GM19043 (cell line): ENCODE results near the gene THADA.

Source experiments
- ATAC-seq: cut with Tn5 transposase; IDR thresholded peaks from one replicate; pipeline ENCODE4 v1.9.1; 2021; ENCODE audit warnings: low read depth; ENCODE audit not compliant: unreplicated experiment

Gene THADA

GRCh38 chr2:43361286-43361685 is 234.6 kb downstream of the THADA start:
- no peak for ATAC-seq

- ATAC-seq, result no peak
Observed at GRCh38 chr2:43360137-43360536, 235.7 kb downstream of the THADA start.

- no peak for ATAC-seq
Observed at GRCh38 chr2:43358410-43359201, 237.2 kb downstream of the THADA start.

DNA sequence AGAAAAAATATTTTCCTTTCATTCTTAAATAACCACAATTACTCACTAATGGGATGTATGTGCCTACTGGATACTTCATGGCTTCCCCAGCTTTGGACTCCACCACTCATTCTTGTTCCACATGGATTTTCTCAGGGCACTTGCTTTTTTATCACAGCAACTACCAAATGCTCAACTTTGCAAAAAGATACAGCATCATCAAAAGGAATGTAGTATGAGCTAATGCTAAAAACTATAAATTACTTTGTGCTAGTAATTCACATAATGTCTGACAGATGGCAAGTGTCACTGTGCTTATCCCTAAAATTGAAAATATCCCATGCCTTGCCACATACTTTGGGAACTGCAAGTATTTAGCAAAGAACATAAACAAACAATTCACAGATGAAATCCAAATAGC is 239.1 kb downstream of the THADA start:
- no peak for ATAC-seq

- no peak for ATAC-seq
Observed at GRCh38 chr2:43355399-43355798, 240.4 kb downstream of the THADA start.

DNA sequence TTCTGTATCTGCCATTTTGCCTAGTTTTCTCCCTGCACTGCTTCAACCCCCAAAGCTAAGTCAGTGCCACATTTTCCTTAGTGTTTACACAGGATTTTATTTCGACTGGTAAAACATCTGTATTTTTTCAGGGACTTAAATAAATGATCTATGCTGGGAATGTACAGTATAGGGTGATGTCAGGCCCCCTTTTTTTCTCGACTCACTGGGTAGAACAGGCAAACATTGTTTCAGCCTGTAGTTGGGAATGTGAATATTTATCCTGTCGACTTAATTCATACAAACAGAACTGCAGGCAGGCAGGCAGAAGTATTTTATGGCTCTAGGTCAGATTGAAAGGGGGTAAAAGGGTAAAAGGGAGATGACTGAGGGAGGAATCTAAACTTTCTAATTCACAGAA is 245.9 kb downstream of the THADA start:
- no peak for ATAC-seq

DNA sequence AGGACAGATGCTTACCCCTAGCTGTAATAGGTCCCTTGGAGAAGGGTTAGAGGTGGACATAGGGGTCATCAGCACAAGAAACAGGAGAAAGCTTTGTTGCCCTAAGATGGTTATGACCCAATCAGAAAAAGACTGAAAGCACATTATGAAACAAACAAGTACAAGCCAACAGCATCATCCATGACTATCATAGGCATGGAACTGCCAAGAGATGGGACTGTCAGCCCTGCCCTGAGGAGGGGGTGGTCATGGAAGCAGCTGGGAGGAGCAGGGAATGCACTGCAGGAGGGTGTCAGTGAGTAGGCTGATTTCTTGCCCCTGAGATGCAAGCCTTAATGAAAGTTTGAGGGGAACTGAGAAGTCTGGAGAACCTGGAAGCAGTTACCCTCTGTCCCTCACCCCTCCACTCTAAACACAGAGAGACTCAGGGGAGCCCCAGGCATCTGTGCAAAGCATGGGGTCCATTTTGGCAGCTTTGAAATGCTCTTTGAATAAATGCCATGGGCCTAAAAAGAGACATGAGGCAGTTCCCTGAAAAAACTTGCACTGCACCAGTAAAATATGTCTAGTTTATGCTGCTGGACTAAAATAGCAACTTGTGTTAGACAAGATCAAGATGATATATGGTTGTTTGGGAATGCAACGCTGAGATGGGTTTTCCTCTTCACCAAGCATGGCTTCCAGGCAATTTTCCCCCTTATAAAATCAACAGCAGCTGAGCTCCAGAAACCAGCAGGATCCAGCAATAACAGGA is 246.8 kb downstream of the THADA start:
- no peak for ATAC-seq

- no peak for ATAC-seq
Observed at GRCh38 chr2:43347746-43348145, 248.1 kb downstream of the THADA start.

GRCh38 chr2:43346602-43347567 is 249.0 kb downstream of the THADA start:
- no peak for ATAC-seq

DNA sequence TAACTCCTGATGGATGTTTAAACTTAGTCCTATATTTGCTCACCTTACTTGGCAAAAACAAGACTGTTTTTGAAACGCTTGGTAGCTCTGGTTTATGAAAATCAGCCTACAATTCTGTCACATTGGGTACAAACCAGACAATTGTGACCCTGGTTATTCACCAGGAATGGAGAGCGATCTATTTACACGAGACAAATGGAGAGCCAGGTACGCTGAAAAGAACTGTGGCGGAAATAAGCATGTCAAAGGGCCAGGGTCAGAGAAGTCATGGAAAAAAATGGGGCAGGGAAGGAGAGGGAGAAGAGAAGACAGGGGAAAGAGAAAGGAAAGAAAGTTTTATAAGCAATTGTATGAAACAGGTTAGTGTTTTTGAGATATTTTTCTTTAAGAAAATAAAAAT is 250.0 kb downstream of the THADA start:
- ATAC-seq, result no peak

- ATAC-seq, result no peak
Observed at GRCh38 chr2:43345391-43345813, 250.4 kb downstream of the THADA start.

DNA sequence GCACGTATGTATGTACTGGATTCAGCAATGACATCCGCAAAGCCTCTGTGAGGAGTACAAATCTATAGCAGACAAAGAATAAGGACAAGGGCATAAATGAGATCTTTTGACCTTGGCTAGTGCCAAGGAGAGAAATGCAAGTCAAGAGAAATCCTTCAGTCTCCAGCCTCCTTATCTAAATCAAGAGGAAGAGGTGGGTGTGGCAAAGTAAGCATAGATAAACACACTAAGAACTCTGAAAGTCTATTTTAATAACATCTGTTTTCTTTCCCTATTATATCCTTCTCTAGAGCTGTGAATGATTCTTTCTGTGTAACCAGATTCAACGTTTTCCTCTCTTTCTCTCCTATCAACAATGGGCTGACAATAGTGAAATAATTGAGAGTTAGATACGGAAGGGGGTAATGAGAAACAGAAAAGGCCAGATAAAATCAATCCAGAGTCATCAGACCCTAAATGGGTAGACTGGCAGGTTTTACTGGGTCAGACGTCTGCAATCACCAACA is 250.9 kb downstream of the THADA start:
- ATAC-seq, result no peak

DNA sequence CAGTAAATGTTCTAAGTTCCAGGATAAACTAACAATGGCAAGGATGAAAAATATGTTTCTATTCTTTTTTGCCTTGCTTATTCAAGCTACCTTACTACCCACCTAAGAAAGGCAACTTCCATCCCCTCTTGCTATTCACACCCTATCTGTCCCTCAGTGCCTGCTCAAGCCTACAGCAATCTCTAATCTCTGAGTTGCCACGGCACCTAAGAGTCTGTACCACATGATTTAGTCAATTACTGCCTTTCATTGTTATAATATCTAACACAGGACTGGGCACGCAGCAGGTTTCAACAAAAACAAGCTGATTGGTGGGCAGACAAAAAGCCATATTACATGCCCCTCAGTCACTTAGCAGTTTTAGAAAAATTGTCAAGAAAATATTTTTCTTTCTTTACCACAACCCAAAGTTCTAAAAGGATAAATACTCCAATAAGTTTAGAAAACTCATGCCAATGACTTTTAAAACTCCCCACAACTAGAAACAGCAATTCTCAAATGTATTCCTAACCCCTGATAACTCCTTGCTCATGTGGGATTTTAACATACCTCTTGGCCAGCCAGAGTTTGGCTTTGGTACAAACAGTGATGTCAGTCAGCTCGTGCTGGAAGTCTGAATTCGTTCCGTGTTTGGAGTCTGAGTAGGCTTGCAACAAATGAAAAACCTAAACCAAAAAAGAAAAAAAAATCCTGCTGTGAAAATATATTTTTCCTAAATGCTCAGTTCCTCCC is 252.1 kb downstream of the THADA start:
- ATAC-seq, result no peak

GRCh38 chr2:43341959-43342757 is 253.7 kb downstream of the THADA start:
- ATAC-seq, result no peak

GRCh38 chr2:43340945-43341356 is 254.9 kb downstream of the THADA start:
- ATAC-seq, result no peak

DNA sequence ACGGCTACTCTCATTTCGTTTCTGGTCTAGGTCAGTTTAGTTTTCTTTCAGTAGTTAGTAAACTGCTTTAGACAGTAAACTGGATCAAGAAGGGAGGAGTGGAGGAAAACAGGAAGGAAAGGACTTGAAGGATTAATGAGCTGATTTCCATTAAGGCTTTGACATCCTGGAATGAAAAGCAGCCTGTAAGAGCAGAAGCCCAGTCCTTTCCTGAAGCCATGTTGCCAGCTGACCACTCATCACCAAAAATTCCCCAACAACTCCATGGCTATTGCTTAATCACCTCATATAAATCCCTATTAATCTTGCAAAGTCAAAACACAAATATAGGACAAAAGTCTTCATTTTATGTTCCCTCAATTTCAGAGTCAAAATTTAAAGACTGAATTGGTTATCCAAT is 255.8 kb downstream of the THADA start:
- ATAC-seq, result no peak

DNA sequence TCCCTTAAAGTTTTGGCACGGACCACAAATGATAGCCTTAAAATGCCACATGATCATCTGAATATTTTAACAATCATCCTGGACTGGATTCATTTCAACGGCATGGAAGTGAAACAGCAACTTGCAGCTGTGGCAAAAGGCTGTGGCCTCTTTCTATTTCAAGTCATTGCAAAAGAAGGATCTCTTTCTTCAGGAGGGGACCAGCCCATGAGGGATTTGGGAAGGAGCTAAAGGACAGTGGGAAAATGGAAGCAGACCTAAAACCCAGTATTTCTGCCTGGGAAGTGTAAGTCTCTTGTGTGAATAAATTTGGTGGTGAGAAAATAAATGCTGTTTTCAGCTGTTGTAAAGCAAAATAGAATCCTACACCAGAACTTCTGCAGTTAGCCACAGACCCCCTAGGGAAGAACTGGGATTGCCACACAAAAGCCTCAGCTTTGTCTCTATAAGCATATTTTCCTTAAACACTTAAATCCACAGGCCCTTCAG is 262.1 kb downstream of the THADA start:
- ATAC-seq, result no peak

- ATAC-seq, result no peak
Observed at GRCh38 chr2:43333101-43333655, 262.7 kb downstream of the THADA start.

DNA sequence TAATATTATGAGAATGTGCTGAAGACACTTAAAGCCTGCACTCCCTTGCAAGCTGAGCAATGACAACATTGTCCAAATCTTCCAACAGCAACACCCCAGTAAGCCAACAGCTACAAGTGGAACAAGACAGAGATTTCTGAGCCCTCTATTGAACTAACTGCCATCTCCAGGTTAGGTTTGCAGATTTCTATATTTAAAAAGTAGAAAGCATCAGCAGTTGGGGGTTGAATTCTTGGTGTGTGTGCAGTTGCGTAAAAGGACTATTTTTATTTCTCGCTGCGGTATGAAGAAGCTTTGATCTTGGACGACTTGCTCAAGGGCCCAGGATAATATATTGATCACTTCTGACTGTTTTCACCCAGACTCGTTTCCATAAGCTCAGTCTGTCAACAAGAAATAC is 263.2 kb downstream of the THADA start:
- no peak for ATAC-seq
